ENCODE measurements around the gene MAIP1. TPM values are rescaled to one million over a fixed set of nuclear protein-coding genes. Genes with fewer than 3 reads are reported as not detected.

The MAIP1 gene
- total RNA-seq, 1 experiment from 2014 or later: 32.3 TPM

- H2AFZ ChIP-seq (ENCODE audit: low read length): peak overlapping the region; percentile 97
- peaks cover 3% of the 10 kb centered on the region for H3K4me1 ChIP-seq (ENCODE audit: insufficient read depth, low read length)
- H2BK12ac ChIP-seq (ENCODE audit: insufficient read length, low read depth, low read length): no peak overlapping the region
- no peaks in the 10 kb centered on the region for H3K79me1 ChIP-seq (ENCODE audit: insufficient read depth, low read depth, low read length, poor library complexity, severe bottlenecking)
- no peak overlapping the region for H2BK20ac ChIP-seq (ENCODE audit: low read depth, low read length, poor library complexity, severe bottlenecking)
- H3K23me2 ChIP-seq (ENCODE audit: insufficient read length, low read depth, low read length, poor library complexity, severe bottlenecking): peaks cover 4% of the 10 kb centered on the region
- peak overlapping the region; percentile 55 for H3K4me2 ChIP-seq (ENCODE audit: insufficient read depth, insufficient read length, low read length)
- H4K20me1 ChIP-seq (ENCODE audit: control insufficient read depth, insufficient read depth, insufficient read length): no peaks in the 10 kb centered on the region
- H2BK120ac ChIP-seq (ENCODE audit: low read depth, low read length, poor library complexity, severe bottlenecking): no peak overlapping the region
- H3K9ac ChIP-seq (ENCODE audit: extremely low read depth, insufficient read length, low read length): no peak overlapping the region
- H3K4me3 Mint-ChIP-seq: peak overlapping the region; percentile 43 to 62; a peak in 3 of 5 replicates
- H3K79me2 ChIP-seq (ENCODE audit: insufficient read depth, low read length): no peaks in the 10 kb centered on the region
- no peak overlapping the region for H3K18ac ChIP-seq (ENCODE audit: insufficient read length, low read depth, low read length)
- H3K14ac ChIP-seq (ENCODE audit: insufficient read depth, low read length): no peak overlapping the region
- no peak overlapping the region for H2AK5ac ChIP-seq (ENCODE audit: insufficient read length, low read length)
- no peaks in the 10 kb centered on the region; a peak in 1 of 5 replicates for H3K9me3 Mint-ChIP-seq
- peak overlapping the region in 2 of 3 experiments; percentile 73 to 94; a peak in 3 of 7 replicates for H3K27ac Mint-ChIP-seq
- no peaks in the 10 kb centered on the region for H3K9me3 ChIP-seq (ENCODE audit: control insufficient read depth, low read depth, low read length)
- H3K4me1 Mint-ChIP-seq: peaks cover 26 to 34% of the 10 kb centered on the region in 2 experiments
- H3T11ph ChIP-seq (ENCODE audit: low read length): no peak overlapping the region
- peak; percentile 94 for TF ChIP-seq CTCF (conservative IDR thresholded peaks at IDR 0.05)
- no peaks in the 10 kb centered on the region for H3K36me3 Mint-ChIP-seq (ENCODE audit: insufficient read depth in 1 of 3, low read depth in 3 of 3)
- no peak overlapping the region for H4K91ac ChIP-seq (ENCODE audit: insufficient read length, low read depth, low read length)
- H2BK5ac ChIP-seq (ENCODE audit: insufficient read length, low read length): no peak overlapping the region
- H3K27me3 ChIP-seq (ENCODE audit: insufficient read depth, low read length): no peaks in the 10 kb centered on the region
- no peak overlapping the region for H3K27ac ChIP-seq (ENCODE audit: insufficient read length, low read depth, low read length)
- H3K4ac ChIP-seq (ENCODE audit: low read depth, low read length): no peak overlapping the region
- H3K27me3 Mint-ChIP-seq (ENCODE audit: low read depth): no peaks in the 10 kb centered on the region
- no peak overlapping the region for H4K5ac ChIP-seq (ENCODE audit: insufficient read length, low read depth, low read length)
- peak; percentile 81 for DNase-seq
- H3K56ac ChIP-seq (ENCODE audit: insufficient read length, low read depth, low read length): no peak overlapping the region
- H3K23ac ChIP-seq (ENCODE audit: insufficient read length, low read depth, low read length): no peak overlapping the region
- no CpG with 5 or more reads among the region's 12 CpGs for WGBS (ENCODE audit: extremely low coverage, insufficient read length, low lambda C conversion rate)
- H2BK15ac ChIP-seq (ENCODE audit: low read depth, low read length): no peak overlapping the region
- no peak overlapping the region for H4K8ac ChIP-seq (replicated peaks; ENCODE audit: insufficient read length, low read depth, low read length)
Observed at GRCh38 chr2:199979832-199980628, 24.6 kb downstream of the MAIP1 start.
